IMR-90 (cell line): ENCODE results near the gene IP6K3. TPM values are rescaled to one million over a fixed set of nuclear protein-coding genes. Genes with fewer than 3 reads are reported as not detected.

ENCODE experiments used
- ATAC-seq: fragments of 200-7000 bp; cut with Tn5 transposase; 2 replicates; pipeline ENCODE4 v1.9.1; 2020; ENCODE audit warnings: low read depth, mild to moderate bottlenecking, moderate library complexity
- BruUV-seq: library from RNA; stranded (reverse); fragments of 400-500 nt; replicated peaks from 2 replicates; lab custom pipeline; 2021; lab: Mats Ljungman, UMichigan
- CTCF ChIA-PET: fragments of 300-600 bp; formaldehyde crosslinking; extraction: SDS; loops from one replicate; lab custom pipeline; 2021; ENCODE audit warnings: antibody characterized with exemption; lab: Yijun Ruan, JAX
- POLR2A ChIA-PET: fragments of 300-600 bp; sonication (Branson Sonifier 250); formaldehyde crosslinking; loops from one replicate; lab custom pipeline; 2022; ENCODE audit warnings: antibody characterized with exemption; ENCODE audit not compliant: unreplicated experiment; lab: Charles Lee
- DNase-seq: peaks from one replicate; pipeline ENCODE4 v3.0.0; 2013
- H2AFZ ChIP-seq: replicated peaks from 2 replicates; pipeline ENCODE3; 2013; ENCODE audit warnings: low read length, mild to moderate bottlenecking; ENCODE audit not compliant: poor library complexity
- H2AK5ac ChIP-seq: 2 replicates; pipeline ENCODE4 v1.6.1; 2013; ENCODE audit warnings: low read depth, low read length, inconsistent platforms
- H2AK9ac ChIP-seq: replicated peaks from 2 replicates; pipeline ENCODE3; 2013; ENCODE audit warnings: mild to moderate bottlenecking, low read depth, low read length, moderate library complexity; ENCODE audit not compliant: poor library complexity
- H2BK120ac ChIP-seq: 2 replicates; pipeline ENCODE4 v1.6.1; 2013; ENCODE audit warnings: low read depth, low read length, inconsistent platforms
- H2BK15ac ChIP-seq: 3 replicates; pipeline ENCODE4 v1.6.1; 2013; ENCODE audit warnings: low read depth, low read length, inconsistent platforms
- H2BK20ac ChIP-seq: 2 replicates; pipeline ENCODE4 v1.6.1; 2013; ENCODE audit warnings: low read depth, mild to moderate bottlenecking, inconsistent platforms, low read length, moderate library complexity
- H2BK5ac ChIP-seq: 2 replicates; pipeline ENCODE4 v1.6.1; 2013; ENCODE audit warnings: mild to moderate bottlenecking, low read depth, low read length, inconsistent platforms; ENCODE audit not compliant: poor library complexity, severe bottlenecking
- H3K14ac ChIP-seq: replicated peaks from 2 replicates; pipeline ENCODE4 v1.6.1; 2013; ENCODE audit warnings: low read depth, low read length, inconsistent platforms
- H3K18ac ChIP-seq: 2 replicates; pipeline ENCODE4 v1.6.1; 2013; ENCODE audit warnings: low read depth, low read length, control low read depth
- H3K23ac ChIP-seq: 2 replicates; pipeline ENCODE4 v1.6.1; 2013; ENCODE audit warnings: low read depth, low read length, inconsistent platforms
- H3K27ac ChIP-seq: 2 replicates; pipeline ENCODE4 v1.5.1; 2013; ENCODE audit warnings: mild to moderate bottlenecking, control low read depth, low read length; ENCODE audit not compliant: insufficient read depth
- H3K27me3 ChIP-seq: 2 replicates; pipeline ENCODE4 v1.6.1; 2013; ENCODE audit warnings: low read length; ENCODE audit not compliant: control insufficient read depth, insufficient read depth
- H3K36me3 ChIP-seq: 2 replicates; pipeline ENCODE4 v1.6.1; 2013; ENCODE audit warnings: low read length, mixed read lengths; ENCODE audit not compliant: control insufficient read depth, insufficient read depth
- H3K4ac ChIP-seq: 2 replicates; pipeline ENCODE4 v1.6.1; 2013; ENCODE audit warnings: low read depth, low read length, inconsistent platforms
- H3K4me1 ChIP-seq: 2 replicates; pipeline ENCODE4 v1.6.1; 2013; ENCODE audit warnings: low read length, mixed read lengths; ENCODE audit not compliant: control insufficient read depth, insufficient read depth
- H3K4me2 ChIP-seq: 2 replicates; pipeline ENCODE4 v1.6.1; 2013; ENCODE audit warnings: low read depth, mild to moderate bottlenecking, control low read depth, low read length, moderate library complexity
- H3K4me3 ChIP-seq: 2 replicates; pipeline ENCODE4 v1.5.1; 2013; ENCODE audit warnings: low read depth, mild to moderate bottlenecking, control low read depth, low read length, moderate library complexity; ENCODE audit not compliant: insufficient read depth
- H3K56ac ChIP-seq: 2 replicates; pipeline ENCODE4 v1.6.1; 2013; ENCODE audit warnings: low read length, inconsistent platforms; ENCODE audit not compliant: insufficient read depth; ENCODE audit errors: extremely low read depth
- H3K79me1 ChIP-seq, 2 experiments: 2 replicates each; pipeline ENCODE4 v1.6.1; 2013; ENCODE audit warnings: low read length in 2 of 2, inconsistent platforms in 1 of 2, low read depth in 1 of 2
- H3K9ac ChIP-seq: 2 replicates; pipeline ENCODE4 v1.6.1; 2013; ENCODE audit warnings: low read depth, low read length, control low read depth
- H3K9me1 ChIP-seq: 2 replicates; pipeline ENCODE4 v1.6.1; 2013; ENCODE audit warnings: low read length, inconsistent platforms; ENCODE audit not compliant: insufficient read depth
- H3K9me3 ChIP-seq: 2 replicates; pipeline ENCODE4 v1.6.1; 2013; ENCODE audit warnings: low read length; ENCODE audit not compliant: control insufficient read depth, insufficient read depth
- H4K20me1 ChIP-seq: 2 replicates; pipeline ENCODE4 v1.6.1; 2013; ENCODE audit warnings: low read length, inconsistent platforms; ENCODE audit not compliant: insufficient read depth
- H4K5ac ChIP-seq: 2 replicates; pipeline ENCODE4 v1.6.1; 2013; ENCODE audit warnings: mild to moderate bottlenecking, low read depth, low read length, control low read depth
- H4K8ac ChIP-seq, 2 experiments: 2 replicates each; pipeline ENCODE4 v1.6.1; 2013; ENCODE audit warnings: low read depth in 2 of 2, low read length in 2 of 2, control low read depth in 1 of 2, inconsistent platforms in 1 of 2
- H4K91ac ChIP-seq: 2 replicates; pipeline ENCODE4 v1.6.1; 2013; ENCODE audit warnings: low read depth, low read length, inconsistent platforms; ENCODE audit not compliant: insufficient read depth
- RCOR1 ChIP-seq: IDR thresholded peaks from 2 replicates; pipeline ENCODE4 v1.6.1; 2012; ENCODE audit warnings: mild to moderate bottlenecking, low read length, improper control_type of control experiment; ENCODE audit not compliant: insufficient replicate concordance
- WGBS, 2 experiments: methylation state at CpG; one replicate each; pipeline versions ENCODE4 v1.1.5 to v1.1.7; 2013; ENCODE audit warnings: missing lambda C conversion rate in 2 of 2; ENCODE audit not compliant: insufficient read length in 1 of 2; ENCODE audit errors: extremely low coverage in 2 of 2; 5-methylcytosine and 5-hydroxymethylcytosine counted together
- dilution Hi-C: fragments of 300-500 bp; cut with HindIII; formaldehyde crosslinking; loops from one replicate; pipeline ENCODE4 v1.14.3; 2018; ENCODE audit warnings: low sequenced_read_pairs; ENCODE audit not compliant: unreplicated experiment
- in situ Hi-C: fragments of 300-500 bp; cut with MboI; formaldehyde crosslinking; loops from 3 replicates; pipeline ENCODE4 v1.14.3; 2019; ENCODE audit warnings: low sequenced_read_pairs, inconsistent platforms, mixed read lengths
- intact Hi-C: fragments of 100-400 bp; cut with micrococcal nuclease; formaldehyde crosslinking; loops from 2 replicates; pipeline ENCODE4 v1.10.0; 2022
- polyA plus RNA-seq, 3 experiments: library from polyadenylated mRNA; depleted of rRNA; stranded (reverse); fragments of >200 nt; gene quantifications; 2 replicates each; pipeline ENCODE4 v1.2.3, GENCODE V29; 2012; ENCODE audit warnings: low replicate concordance in 1 of 3
- total RNA-seq: library from RNA; depleted of rRNA; stranded (reverse); fragments of >200 nt; gene quantifications from 2 replicates; pipeline ENCODE4 v1.2.3, GENCODE V29; 2012
- TF ChIP-seq, protein P1 (sequence below): fragments of 150-350 bp; IDR thresholded peaks from 2 replicates; pipeline ENCODE4 v1.6.1; 2017; ENCODE audit warnings: mild to moderate bottlenecking, antibody characterized with exemption, low read length, low read depth

Gene IP6K3
- total and polyA plus RNA-seq, 2 of the 4 experiments (the other 2 are of a cell fraction) = 0.18 to 0.51 TPM

DNA sequence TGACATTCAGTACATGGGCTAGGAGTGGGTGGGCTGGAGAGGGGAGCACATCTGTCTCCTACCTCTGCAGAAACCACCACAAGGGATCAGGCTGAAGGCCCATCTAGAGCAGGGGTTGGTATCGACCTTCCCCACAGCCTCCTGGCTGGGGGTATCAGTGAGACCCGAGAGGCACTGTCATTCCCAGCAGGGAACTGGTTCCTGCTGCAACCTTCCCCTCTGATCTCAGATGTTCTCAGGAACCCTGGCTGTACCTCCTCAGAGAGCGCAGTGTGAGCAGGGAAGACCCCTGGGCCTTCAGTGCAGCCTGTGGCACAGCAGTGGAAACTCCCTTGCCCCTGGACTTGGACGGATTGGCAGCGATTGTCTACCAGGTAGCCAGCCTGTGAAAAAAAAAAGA, 7.8 kb downstream of the IP6K3 start:
- no peak overlapping the region for H2BK5ac ChIP-seq
- no peaks in the 10 kb centered on the region for H3K9me3 ChIP-seq
- H2AFZ ChIP-seq = no peak overlapping the region
- in situ Hi-C loops (no loop called here), intact Hi-C loops (no loop called here), dilution Hi-C loops (no loop called here)
- no peaks in the 10 kb centered on the region; the same call in 1 of the 2 replicates for H4K20me1 ChIP-seq
- H3K18ac ChIP-seq = no peak overlapping the region
- no peaks in the 10 kb centered on the region for H3K79me1 ChIP-seq
- no peak overlapping the region for H4K91ac ChIP-seq
- POLR2A ChIA-PET = no interaction called here
- BruUV-seq = no TSS peak
- ATAC-seq = no peak
- DNase-seq = no peak
- no peak overlapping the region for H3K23ac ChIP-seq
- no peaks in the 10 kb centered on the region for H3K9me1 ChIP-seq
- H2AK9ac ChIP-seq = no peak overlapping the region
- H3K4ac ChIP-seq = no peak overlapping the region
- no peak overlapping the region for H2BK15ac ChIP-seq
- H3K56ac ChIP-seq = no peak overlapping the region
- CTCF ChIA-PET = no interaction called here
- H3K9ac ChIP-seq = no peak overlapping the region
- peaks cover 8% of the 10 kb centered on the region; the same call in 1 of the 2 replicates for H3K27me3 ChIP-seq
- no peak overlapping the region for H4K8ac ChIP-seq
- H2BK120ac ChIP-seq = no peak overlapping the region
- no peak overlapping the region for H2BK20ac ChIP-seq
- no peak overlapping the region for H4K5ac ChIP-seq
- no peak overlapping the region for H3K27ac ChIP-seq
- H2AK5ac ChIP-seq = no peak overlapping the region
- no peak overlapping the region for H3K4me2 ChIP-seq
- TF ChIP-seq, protein P1, sequence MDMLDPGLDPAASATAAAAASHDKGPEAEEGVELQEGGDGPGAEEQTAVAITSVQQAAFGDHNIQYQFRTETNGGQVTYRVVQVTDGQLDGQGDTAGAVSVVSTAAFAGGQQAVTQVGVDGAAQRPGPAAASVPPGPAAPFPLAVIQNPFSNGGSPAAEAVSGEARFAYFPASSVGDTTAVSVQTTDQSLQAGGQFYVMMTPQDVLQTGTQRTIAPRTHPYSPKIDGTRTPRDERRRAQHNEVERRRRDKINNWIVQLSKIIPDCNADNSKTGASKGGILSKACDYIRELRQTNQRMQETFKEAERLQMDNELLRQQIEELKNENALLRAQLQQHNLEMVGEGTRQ = no peak
- no peak for TF ChIP-seq RCOR1
- WGBS, 2 experiments = 100% methylated on average over 2 of the region's 5 CpGs; no CpG with 5 or more reads in 1 of the 2 experiments
- H3K4me3 ChIP-seq = no peak overlapping the region
- H3K36me3 ChIP-seq = no peaks in the 10 kb centered on the region
- H3K4me1 ChIP-seq = no peaks in the 10 kb centered on the region
- H3K14ac ChIP-seq = no peak overlapping the region
